ENCODE results near the gene PSMB9.

Gene PSMB9

GRCh38 chr6:32844839-32845383 is 9.1 kb upstream of the PSMB9 start:
- TF ChIP-seq CTCF (IDR thresholded peaks at IDR 0.05; ENCODE audit: low read depth, low read length): no peak
- no peak for DNase-seq (ENCODE audit: extremely low read depth, low read depth)

GRCh38 chr6:32845384-32845884 is 8.6 kb upstream of the PSMB9 start:
- no peak for TF ChIP-seq CTCF (IDR thresholded peaks at IDR 0.05; ENCODE audit: low read depth, low read length)
- DNase-seq (ENCODE audit: extremely low read depth, low read depth): no peak

GRCh38 chr6:32847004-32847403 is 7.0 kb upstream of the PSMB9 start:
- TF ChIP-seq CTCF (IDR thresholded peaks at IDR 0.05; ENCODE audit: low read depth, low read length): no peak
- DNase-seq (ENCODE audit: extremely low read depth, low read depth): no peak

- DNase-seq (ENCODE audit: extremely low read depth, low read depth): no peak
- TF ChIP-seq CTCF (IDR thresholded peaks at IDR 0.05; ENCODE audit: low read depth, low read length): no peak
Measured at GRCh38 chr6:32847795-32848194, 6.2 kb upstream of the PSMB9 start.

- DNase-seq (ENCODE audit: extremely low read depth, low read depth): no peak
- TF ChIP-seq CTCF (IDR thresholded peaks at IDR 0.05; ENCODE audit: low read depth, low read length): no peak
Measured at GRCh38 chr6:32849126-32849525, 4.9 kb upstream of the PSMB9 start.

- DNase-seq (ENCODE audit: extremely low read depth, low read depth): no peak
Measured at GRCh38 chr6:32851025-32851424, 3.0 kb upstream of the PSMB9 start.

More at GRCh38 chr6:32851025-32851424, 3.0 kb upstream of the PSMB9 start:
- TF ChIP-seq CTCF (IDR thresholded peaks at IDR 0.05; ENCODE audit: low read depth, low read length): no peak

Data from AG09319 (cell line).